Measurements from ENCODE around the gene CXCL3. TPM values are rescaled to one million over a fixed set of nuclear protein-coding genes. Genes with fewer than 3 reads are reported as not detected.

Gene CXCL3
- total RNA-seq = 1 to 10 TPM in 1 of 4 donors, not detected in 3; 1.5 TPM

- H3K9me3 ChIP-seq = no peaks in the 10 kb centered on the region
- H3K27ac ChIP-seq = peak within 1 kb of the TSS; percentile 51 to 76 (median 62)
- H3K27me3 ChIP-seq = no peaks in the 10 kb centered on the region
- no peaks in the 10 kb centered on the region for H3K36me3 ChIP-seq
- H3K4me1 ChIP-seq = peaks cover 0 to 9% (median 3%) of the 10 kb centered on the region in 4 donors
- peak within 1 kb of the TSS; percentile 51 to 76 (median 60) for H3K4me3 ChIP-seq
- 0 to 1% methylated on average over 46 to 62 of the region's 64 CpGs for WGBS, 2 donors
- DNase-seq (ENCODE audit: low spot score in 2 of 2) = peak; percentile 35 to 44
- peak in 1 of 2 donors; percentile 12 for TF ChIP-seq POLR2A (IDR thresholded peaks at IDR 0.05)
- peak; percentile 26 to 66 (median 48) for TF ChIP-seq CTCF (IDR thresholded peaks at IDR 0.05)
- peak in 1 of 2 donors; percentile 27 for TF ChIP-seq EP300 (IDR thresholded peaks at IDR 0.05)
Observed at GRCh38 chr4:74038425-74039314, at the start of gene CXCL3. TSS of gene CXCL3 (minus strand) at chr4:74038689. CDS start at chr4:74038611, 78 bp downstream.

GRCh38 chr4:74087481-74087880, 49.0 kb upstream of the CXCL3 start:
- H3K9me3 ChIP-seq = no peaks in the 10 kb centered on the region
- DNase-seq (ENCODE audit: low spot score in 2 of 2) = no peak
- H3K27ac ChIP-seq = no peak overlapping the region
- no peaks in the 10 kb centered on the region for H3K36me3 ChIP-seq
- no peaks in the 10 kb centered on the region for H3K27me3 ChIP-seq
- H3K4me1 ChIP-seq = no peaks in the 10 kb centered on the region
- no peak overlapping the region for H3K4me3 ChIP-seq
- TF ChIP-seq EP300 (IDR thresholded peaks at IDR 0.05) (no peak), CTCF (IDR thresholded peaks at IDR 0.05) (no peak), POLR2A (IDR thresholded peaks at IDR 0.05) (no peak)

GRCh38 chr4:74085669-74086068, 47.2 kb upstream of the CXCL3 start:
- DNase-seq (ENCODE audit: low spot score in 2 of 2) = no peak
- Histone ChIP-seq H3K27ac (no peak overlapping the region), H3K36me3 (no peaks in the 10 kb centered on the region), H3K4me1 (no peaks in the 10 kb centered on the region), H3K27me3 (no peaks in the 10 kb centered on the region), H3K4me3 (no peak overlapping the region), H3K9me3 (no peaks in the 10 kb centered on the region)
- TF ChIP-seq CTCF (IDR thresholded peaks at IDR 0.05) (no peak), POLR2A (IDR thresholded peaks at IDR 0.05) (no peak), EP300 (IDR thresholded peaks at IDR 0.05) (no peak)
- WGBS, 2 donors = 73 to 84% methylated on average over 4 of the region's 4 CpGs

DNA sequence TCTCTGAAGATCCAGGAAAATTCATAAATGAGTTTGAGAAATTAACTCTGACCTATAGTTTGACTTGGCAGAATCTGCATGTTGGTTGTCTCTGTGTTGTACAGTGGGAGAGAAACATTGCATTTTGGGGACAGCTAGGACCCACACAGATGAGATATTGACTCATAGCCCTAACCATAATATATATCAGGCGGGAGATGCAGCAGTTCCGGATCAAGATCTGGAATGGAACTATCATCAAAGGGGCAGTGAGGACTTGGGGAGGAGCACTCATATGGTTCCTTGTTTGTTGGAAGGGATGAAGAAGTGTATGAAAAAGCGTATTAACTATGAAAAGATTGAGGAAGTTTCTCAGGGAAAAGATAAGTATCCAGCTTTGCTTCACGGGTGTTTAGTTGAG, 46.5 kb upstream of the CXCL3 start:
- no peaks in the 10 kb centered on the region for H3K27me3 ChIP-seq
- TF ChIP-seq CTCF (IDR thresholded peaks at IDR 0.05) (no peak), POLR2A (IDR thresholded peaks at IDR 0.05) (no peak), EP300 (IDR thresholded peaks at IDR 0.05) (no peak)
- H3K27ac ChIP-seq = no peak overlapping the region
- DNase-seq (ENCODE audit: low spot score in 2 of 2) = no peak
- no peak overlapping the region for H3K4me3 ChIP-seq
- no peaks in the 10 kb centered on the region for H3K9me3 ChIP-seq
- H3K4me1 ChIP-seq = no peaks in the 10 kb centered on the region
- H3K36me3 ChIP-seq = no peaks in the 10 kb centered on the region
- WGBS, 2 donors = 82 to 91% methylated on average over 4 of the region's 4 CpGs

- 92 to 97% methylated on average over 2 of the region's 2 CpGs for WGBS, 2 donors
- no peaks in the 10 kb centered on the region for H3K4me1 ChIP-seq
- H3K27ac ChIP-seq = no peak overlapping the region
- H3K9me3 ChIP-seq = no peaks in the 10 kb centered on the region
- no peaks in the 10 kb centered on the region for H3K27me3 ChIP-seq
- H3K4me3 ChIP-seq = no peak overlapping the region
- DNase-seq (ENCODE audit: low spot score in 2 of 2) = no peak
- H3K36me3 ChIP-seq = no peaks in the 10 kb centered on the region
- TF ChIP-seq POLR2A (IDR thresholded peaks at IDR 0.05) = no peak
- peak in 1 of 2 donors; percentile 29 for TF ChIP-seq EP300 (IDR thresholded peaks at IDR 0.05)
Observed at GRCh38 chr4:74083546-74083945, 45.1 kb upstream of the CXCL3 start.

Data from tibial nerve (tissue), 4 donors.